SK-N-SH treated with all-trans-retinoic acid at 6 μM for 48 hours (cell line): ENCODE data around the gene CDH16.

Experiments
- ATAC-seq: fragments of 200-7000 bp; cut with Tn5 transposase; 3 replicates; pipeline ENCODE4 v1.9.1; 2020; ENCODE audit warnings: mild to moderate bottlenecking, moderate library complexity
- ARNTL ChIP-seq: fragments of 450-650 bp; formaldehyde crosslinking; IDR thresholded peaks from 2 replicates; pipeline ENCODE4 v1.5.0; 2020; ENCODE audit warnings: low read depth, mild to moderate bottlenecking, moderate library complexity, borderline replicate concordance
- CSDC2 ChIP-seq: fragments of 250-450 bp; sonication (Bioruptor Pico); IDR thresholded peaks from 2 replicates; pipeline ENCODE4 v1.5.0; 2020; ENCODE audit warnings: mild to moderate bottlenecking, moderate library complexity
- ESRRG ChIP-seq: fragments of 250-450 bp; sonication (Bioruptor Pico); IDR thresholded peaks from 2 replicates; pipeline ENCODE4 v1.6.1; 2021; ENCODE audit warnings: mild to moderate bottlenecking
- GLIS3 ChIP-seq: fragments of 250-450 bp; sonication (Bioruptor Pico); IDR thresholded peaks from 2 replicates; pipeline ENCODE4 v1.5.0; 2020; ENCODE audit warnings: mild to moderate bottlenecking, moderate library complexity
- ISL1 ChIP-seq: fragments of 250-450 bp; sonication (Bioruptor Pico); IDR thresholded peaks from 2 replicates; pipeline ENCODE4 v2.1.2; 2022; ENCODE audit warnings: mild to moderate bottlenecking, moderate library complexity
- OSR1 ChIP-seq: fragments of 250-450 bp; sonication (Bioruptor Pico); IDR thresholded peaks from 2 replicates; pipeline ENCODE4 v1.8.0; 2022; ENCODE audit warnings: moderate library complexity, mild to moderate bottlenecking, inconsistent platforms
- PATZ1 ChIP-seq: fragments of 250-450 bp; sonication (Bioruptor Pico); IDR thresholded peaks from 2 replicates; pipeline ENCODE4 v1.8.0; 2020; ENCODE audit warnings: mild to moderate bottlenecking, moderate library complexity, borderline replicate concordance
- POU6F1 ChIP-seq: fragments of 250-450 bp; sonication (Bioruptor Pico); IDR thresholded peaks from 2 replicates; pipeline ENCODE4 v1.8.0; 2021; ENCODE audit warnings: low read depth, mild to moderate bottlenecking, moderate library complexity, borderline replicate concordance
- PPARA ChIP-seq: fragments of 250-450 bp; sonication (Bioruptor Pico); IDR thresholded peaks from 2 replicates; pipeline ENCODE4 v1.5.0; 2020; ENCODE audit warnings: mild to moderate bottlenecking, borderline replicate concordance
- RARB ChIP-seq: fragments of 250-450 bp; sonication (Bioruptor Pico); IDR thresholded peaks from 2 replicates; pipeline ENCODE4 v1.8.0; 2021; ENCODE audit warnings: mild to moderate bottlenecking, moderate library complexity
- TCF4 ChIP-seq: fragments of 250-450 bp; sonication (Bioruptor Pico); IDR thresholded peaks from 2 replicates; pipeline ENCODE4 v1.8.0; 2021; ENCODE audit warnings: mild to moderate bottlenecking, moderate library complexity, borderline replicate concordance
- ZC3H10 ChIP-seq: fragments of 250-450 bp; sonication (Bioruptor Pico); IDR thresholded peaks from 2 replicates; pipeline ENCODE4 v1.5.1; 2021; ENCODE audit warnings: mild to moderate bottlenecking, moderate library complexity
- ZFP30 ChIP-seq: fragments of 450-650 bp; formaldehyde crosslinking; IDR thresholded peaks from 2 replicates; pipeline ENCODE4 v1.5.0; 2022; ENCODE audit warnings: mild to moderate bottlenecking, moderate library complexity
- ZNF565 ChIP-seq: fragments of 450-650 bp; formaldehyde crosslinking; conservative IDR thresholded peaks from 2 replicates; pipeline ENCODE4 v1.5.0; 2020; ENCODE audit warnings: low read depth, mild to moderate bottlenecking, moderate library complexity
- ZNF70 ChIP-seq: fragments of 450-650 bp; formaldehyde crosslinking; IDR thresholded peaks from 2 replicates; pipeline ENCODE4 v1.5.0; 2020; ENCODE audit warnings: mild to moderate bottlenecking, moderate library complexity
- TF ChIP-seq, protein P1 (sequence below): fragments of 250-450 bp; sonication (Bioruptor Pico); IDR thresholded peaks from 2 replicates; pipeline ENCODE4 v1.5.0; 2020; ENCODE audit warnings: mild to moderate bottlenecking, moderate library complexity
- TF ChIP-seq, protein P2 (sequence below): fragments of 250-450 bp; sonication (Bioruptor Pico); IDR thresholded peaks from 2 replicates; pipeline ENCODE4 v1.5.1; 2021; ENCODE audit warnings: mild to moderate bottlenecking, moderate library complexity
- TF ChIP-seq, protein P3 (sequence below): fragments of 250-450 bp; sonication (Bioruptor Pico); IDR thresholded peaks from 2 replicates; pipeline ENCODE4 v1.5.1; 2020; ENCODE audit warnings: low read depth, mild to moderate bottlenecking, moderate library complexity

Gene CDH16

DNA sequence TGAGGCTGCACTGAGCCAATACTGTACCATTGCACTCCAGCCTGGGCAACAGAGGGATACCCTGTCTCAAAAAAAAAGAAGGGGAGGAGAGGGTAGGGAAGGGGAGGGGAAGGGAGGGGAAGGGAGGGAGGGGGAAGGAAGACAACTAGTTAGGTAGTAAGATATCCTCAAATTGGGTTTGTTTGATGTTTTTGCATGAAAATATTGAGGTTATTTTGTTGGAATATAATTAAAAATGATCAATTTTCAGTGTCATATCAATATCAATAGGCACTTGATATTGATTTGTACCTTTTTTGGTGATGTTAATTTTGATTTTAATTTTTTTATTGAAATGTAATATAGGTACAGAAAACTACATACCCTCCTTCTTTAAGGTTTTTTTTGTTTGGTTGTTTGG lies 55.0 kb downstream of the CDH16 start:
- TF ChIP-seq, protein P1, sequence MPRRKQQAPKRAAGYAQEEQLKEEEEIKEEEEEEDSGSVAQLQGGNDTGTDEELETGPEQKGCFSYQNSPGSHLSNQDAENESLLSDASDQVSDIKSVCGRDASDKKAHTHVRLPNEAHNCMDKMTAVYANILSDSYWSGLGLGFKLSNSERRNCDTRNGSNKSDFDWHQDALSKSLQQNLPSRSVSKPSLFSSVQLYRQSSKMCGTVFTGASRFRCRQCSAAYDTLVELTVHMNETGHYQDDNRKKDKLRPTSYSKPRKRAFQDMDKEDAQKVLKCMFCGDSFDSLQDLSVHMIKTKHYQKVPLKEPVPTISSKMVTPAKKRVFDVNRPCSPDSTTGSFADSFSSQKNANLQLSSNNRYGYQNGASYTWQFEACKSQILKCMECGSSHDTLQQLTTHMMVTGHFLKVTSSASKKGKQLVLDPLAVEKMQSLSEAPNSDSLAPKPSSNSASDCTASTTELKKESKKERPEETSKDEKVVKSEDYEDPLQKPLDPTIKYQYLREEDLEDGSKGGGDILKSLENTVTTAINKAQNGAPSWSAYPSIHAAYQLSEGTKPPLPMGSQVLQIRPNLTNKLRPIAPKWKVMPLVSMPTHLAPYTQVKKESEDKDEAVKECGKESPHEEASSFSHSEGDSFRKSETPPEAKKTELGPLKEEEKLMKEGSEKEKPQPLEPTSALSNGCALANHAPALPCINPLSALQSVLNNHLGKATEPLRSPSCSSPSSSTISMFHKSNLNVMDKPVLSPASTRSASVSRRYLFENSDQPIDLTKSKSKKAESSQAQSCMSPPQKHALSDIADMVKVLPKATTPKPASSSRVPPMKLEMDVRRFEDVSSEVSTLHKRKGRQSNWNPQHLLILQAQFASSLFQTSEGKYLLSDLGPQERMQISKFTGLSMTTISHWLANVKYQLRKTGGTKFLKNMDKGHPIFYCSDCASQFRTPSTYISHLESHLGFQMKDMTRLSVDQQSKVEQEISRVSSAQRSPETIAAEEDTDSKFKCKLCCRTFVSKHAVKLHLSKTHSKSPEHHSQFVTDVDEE (CRISPR knock-in tag) = no peak
- TF ChIP-seq, protein P2, sequence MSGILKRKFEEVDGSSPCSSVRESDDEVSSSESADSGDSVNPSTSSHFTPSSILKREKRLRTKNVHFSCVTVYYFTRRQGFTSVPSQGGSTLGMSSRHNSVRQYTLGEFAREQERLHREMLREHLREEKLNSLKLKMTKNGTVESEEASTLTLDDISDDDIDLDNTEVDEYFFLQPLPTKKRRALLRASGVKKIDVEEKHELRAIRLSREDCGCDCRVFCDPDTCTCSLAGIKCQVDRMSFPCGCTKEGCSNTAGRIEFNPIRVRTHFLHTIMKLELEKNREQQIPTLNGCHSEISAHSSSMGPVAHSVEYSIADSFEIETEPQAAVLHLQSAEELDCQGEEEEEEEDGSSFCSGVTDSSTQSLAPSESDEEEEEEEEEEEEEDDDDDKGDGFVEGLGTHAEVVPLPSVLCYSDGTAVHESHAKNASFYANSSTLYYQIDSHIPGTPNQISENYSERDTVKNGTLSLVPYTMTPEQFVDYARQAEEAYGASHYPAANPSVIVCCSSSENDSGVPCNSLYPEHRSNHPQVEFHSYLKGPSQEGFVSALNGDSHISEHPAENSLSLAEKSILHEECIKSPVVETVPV = no peak
- no peak for TF ChIP-seq ZNF70
- TF ChIP-seq PATZ1 (CRISPR knock-in tag) = no peak
- TF ChIP-seq OSR1 (CRISPR knock-in tag) = no peak
- TF ChIP-seq ZNF565 = no peak
- TF ChIP-seq, all 23 proteins: peak for 0
- no peak for ATAC-seq

GRCh38 chr16:66862023-66862520 lies 56.6 kb downstream of the CDH16 start:
- no peak for ATAC-seq
- TF ChIP-seq ZNF565 (no peak), ISL1 (no peak), PPARA (no peak), POU6F1 (CRISPR knock-in tag) (no peak), ZC3H10 (no peak), ARNTL (CRISPR knock-in tag) (no peak), OSR1 (CRISPR knock-in tag) (no peak), TCF4 (CRISPR knock-in tag) (no peak), ESRRG (CRISPR knock-in tag) (no peak), ZNF70 (no peak), PATZ1 (CRISPR knock-in tag) (no peak), CSDC2 (no peak), ZFP30 (CRISPR knock-in tag) (no peak), GLIS3 (no peak), RARB (CRISPR knock-in tag) (no peak)
- TF ChIP-seq, protein P1 (CRISPR knock-in tag) = no peak
- TF ChIP-seq, protein P3, sequence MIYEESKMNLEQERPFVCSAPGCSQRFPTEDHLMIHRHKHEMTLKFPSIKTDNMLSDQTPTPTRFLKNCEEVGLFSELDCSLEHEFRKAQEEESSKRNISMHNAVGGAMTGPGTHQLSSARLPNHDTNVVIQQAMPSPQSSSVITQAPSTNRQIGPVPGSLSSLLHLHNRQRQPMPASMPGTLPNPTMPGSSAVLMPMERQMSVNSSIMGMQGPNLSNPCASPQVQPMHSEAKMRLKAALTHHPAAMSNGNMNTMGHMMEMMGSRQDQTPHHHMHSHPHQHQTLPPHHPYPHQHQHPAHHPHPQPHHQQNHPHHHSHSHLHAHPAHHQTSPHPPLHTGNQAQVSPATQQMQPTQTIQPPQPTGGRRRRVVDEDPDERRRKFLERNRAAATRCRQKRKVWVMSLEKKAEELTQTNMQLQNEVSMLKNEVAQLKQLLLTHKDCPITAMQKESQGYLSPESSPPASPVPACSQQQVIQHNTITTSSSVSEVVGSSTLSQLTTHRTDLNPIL (CRISPR knock-in tag) = no peak
- TF ChIP-seq, protein P2 = no peak
